NCI-H2171 treated with DMSO at 0.1 percent for 48 hours (cell line): ENCODE results near the gene KIF25.

Source experiments
- DNase-seq: peaks from one replicate; lab custom pipeline; 2025; lab: John Stamatoyannopoulos, UW

KIF25 gene

GRCh38 chr6:168090064-168090690 lies 92.7 kb downstream of the KIF25 start:
- no peak for DNase-seq

- no peak for DNase-seq
Observed at GRCh38 chr6:168090706-168091105, 93.2 kb downstream of the KIF25 start.

GRCh38 chr6:168091381-168092264 lies 94.2 kb downstream of the KIF25 start:
- no peak for DNase-seq

GRCh38 chr6:168092541-168092940 lies 95.1 kb downstream of the KIF25 start:
- no peak for DNase-seq

- DNase-seq: no peak
Observed at GRCh38 chr6:168093071-168093505, 95.6 kb downstream of the KIF25 start.

GRCh38 chr6:168093634-168094033 lies 96.2 kb downstream of the KIF25 start:
- no peak for DNase-seq
